Right lobe of liver (tissue), 4 donors: ENCODE measurements around the gene CD276.

ENCODE experiments used
- CTCF ChIP-seq, 4 donors: fragments of 200-600 bp in 3 of 4; fragments of 450-650 bp in 1 of 4; IDR thresholded peaks; one replicate each; pipeline versions ENCODE4 v1.5.1 to v1.8.0; 2016 to 2022; ENCODE audit warnings: antibody characterized with exemption in 4 of 4, mild to moderate bottlenecking in 2 of 4
- POLR2A ChIP-seq: fragments of 450-650 bp; IDR thresholded peaks from one replicate; pipeline ENCODE4 v1.6.1; 2017; ENCODE audit warnings: antibody characterized with exemption, mild to moderate bottlenecking
- donor health status: DM: no; HTN: no; CAD: no.
- donor health status: DM: no; HTN: no; CAD: no.
- donor health status: DM: no; HTN: yes; CAD: no.

GRCh38 chr15:73700041-73700842 lies 16.1 kb downstream of the CD276 start:
- TF ChIP-seq CTCF (IDR thresholded peaks at IDR 0.05) (peak; percentile 90 to 96 (median 94)), POLR2A (no peak)
